HG03025 (cell line): ENCODE data around the gene ADCYAP1R1.

Experiments used
- ATAC-seq: cut with Tn5 transposase; IDR thresholded peaks from one replicate; pipeline ENCODE4 v1.9.1; 2021; ENCODE audit warnings: mild to moderate bottlenecking, moderate library complexity; ENCODE audit not compliant: unreplicated experiment, low FRiP score

ADCYAP1R1 gene

GRCh38 chr7:31051598-31052486 is at the start of gene ADCYAP1R1:
TSS of gene ADCYAP1R1 (plus strand) at chr7:31052308. CDS start at chr7:31063265, 10,957 bp downstream.
- no peak for ATAC-seq

DNA sequence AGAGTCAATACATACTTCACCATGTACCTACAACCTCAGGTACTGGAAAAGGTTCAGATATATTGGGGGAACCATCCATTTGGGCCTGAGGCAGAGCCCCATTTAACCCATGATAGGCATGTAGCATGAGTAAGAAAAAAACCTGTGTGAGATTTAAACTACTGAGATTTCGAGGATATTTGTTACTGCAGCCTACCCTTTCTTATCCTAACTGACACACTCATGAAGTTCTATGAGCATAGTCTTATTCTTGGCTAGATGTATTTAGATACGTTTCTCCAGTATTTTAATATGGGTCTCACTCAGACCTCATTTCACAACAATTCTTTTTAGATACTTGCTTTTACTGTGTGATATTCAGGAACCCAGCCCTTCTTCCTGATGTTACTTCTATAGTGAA is 49.0 kb upstream of the ADCYAP1R1 start:
- ATAC-seq = no peak

- ATAC-seq = no peak
Observed at GRCh38 chr7:31003721-31004120, 48.4 kb upstream of the ADCYAP1R1 start.

- no peak for ATAC-seq
Observed at GRCh38 chr7:31004393-31004792, 47.7 kb upstream of the ADCYAP1R1 start.

- ATAC-seq = no peak
Observed at GRCh38 chr7:31006857-31007256, 45.3 kb upstream of the ADCYAP1R1 start.

GRCh38 chr7:31007634-31008033 is 44.5 kb upstream of the ADCYAP1R1 start:
- no peak for ATAC-seq

DNA sequence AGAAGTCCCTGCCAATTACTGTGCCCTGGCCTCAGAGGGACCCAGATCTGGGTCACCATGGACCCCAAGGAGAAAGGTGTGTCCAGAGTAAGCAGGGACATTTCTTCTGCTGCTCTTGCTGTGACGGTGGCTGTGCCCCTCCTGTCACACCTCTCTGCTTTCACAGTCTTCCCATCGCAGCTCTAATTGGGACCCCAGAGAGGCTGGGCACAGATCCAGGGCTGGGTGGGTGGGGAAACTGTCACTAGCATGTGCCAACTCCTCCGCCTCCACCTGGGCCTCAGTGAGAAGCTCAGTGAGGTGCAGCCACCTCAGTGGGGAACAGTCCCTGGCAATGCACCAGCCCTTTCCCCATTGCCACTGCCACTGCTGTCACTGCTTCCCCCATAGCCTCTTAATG is 37.3 kb upstream of the ADCYAP1R1 start:
- ATAC-seq = no peak

DNA sequence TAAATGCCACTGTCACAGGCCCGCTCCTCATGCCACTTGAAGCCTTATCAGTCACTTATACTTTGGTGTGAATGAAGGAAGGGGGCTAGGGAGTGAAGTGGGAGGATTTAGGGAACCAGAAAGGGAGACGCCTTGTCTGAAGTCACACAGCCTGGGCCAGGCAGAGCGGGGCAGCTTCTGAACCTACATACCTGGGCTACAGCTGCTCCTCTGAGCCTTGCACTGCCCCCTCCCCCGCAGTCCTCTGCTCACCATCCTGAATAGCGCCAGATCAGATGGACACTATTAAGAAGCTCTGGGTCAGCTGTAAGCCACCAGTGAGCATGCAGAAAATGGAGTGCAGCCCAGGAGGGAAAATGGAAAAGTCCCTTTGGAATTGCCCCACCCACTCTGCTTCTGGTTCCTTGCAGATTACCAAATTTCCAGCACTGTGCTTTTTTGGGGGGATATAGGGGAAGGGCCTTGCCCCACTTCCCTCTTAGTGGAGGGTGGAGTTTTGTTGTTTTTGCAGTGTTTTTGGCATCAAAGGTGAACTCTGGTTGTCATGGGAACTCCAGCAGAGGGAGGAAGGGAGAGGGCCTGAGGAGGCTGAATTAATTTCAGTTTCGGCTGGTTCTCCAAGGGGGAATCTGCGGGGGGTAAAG is 35.0 kb upstream of the ADCYAP1R1 start:
- no peak for ATAC-seq

- ATAC-seq = no peak
Observed at GRCh38 chr7:31017721-31018120, 34.4 kb upstream of the ADCYAP1R1 start.

GRCh38 chr7:31019509-31019908 is 32.6 kb upstream of the ADCYAP1R1 start:
- no peak for ATAC-seq

- ATAC-seq = no peak
Observed at GRCh38 chr7:31020161-31020560, 31.9 kb upstream of the ADCYAP1R1 start.

DNA sequence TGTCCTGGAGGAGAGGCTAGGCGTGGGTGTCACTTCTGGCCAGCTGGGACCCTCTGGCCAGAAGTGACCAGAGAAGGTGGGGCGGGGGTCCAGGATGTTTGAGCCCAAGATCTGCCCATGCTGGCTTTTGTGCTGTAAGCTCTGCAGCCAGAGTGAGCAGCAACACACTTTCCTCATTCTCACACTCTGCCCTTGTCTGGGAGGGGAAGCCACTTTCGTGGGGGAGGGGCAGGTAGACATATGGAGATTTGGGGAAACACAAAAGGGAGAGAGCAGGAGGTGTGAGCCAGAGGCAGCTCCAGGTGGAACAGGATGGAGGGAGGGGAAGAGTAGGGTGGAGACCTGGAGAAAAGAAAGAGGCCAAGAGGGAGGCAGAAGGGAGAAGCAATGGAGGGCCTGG is 31.5 kb upstream of the ADCYAP1R1 start:
- ATAC-seq = no peak

GRCh38 chr7:31022117-31022516 is 30.0 kb upstream of the ADCYAP1R1 start:
- ATAC-seq = no peak

- no peak for ATAC-seq
Observed at GRCh38 chr7:31022726-31023125, 29.4 kb upstream of the ADCYAP1R1 start.

DNA sequence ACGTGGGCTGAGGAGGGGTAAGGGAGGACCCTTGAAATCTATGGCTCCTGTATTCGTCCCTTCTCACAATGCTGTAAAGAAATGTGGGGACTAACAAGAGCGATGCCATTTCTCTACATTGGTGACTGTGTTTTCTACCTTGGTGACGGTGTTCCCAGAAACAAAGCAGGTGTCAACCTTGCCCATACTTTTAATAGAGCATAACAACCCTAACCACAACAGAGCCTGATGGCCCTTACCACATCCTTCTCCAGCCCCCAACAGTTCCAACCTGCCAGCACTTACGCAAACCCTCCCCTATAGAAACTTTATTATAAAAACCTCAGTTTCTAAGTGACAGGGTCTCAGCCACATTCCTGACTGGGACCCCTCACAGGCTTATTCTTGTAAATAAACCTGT is 28.2 kb upstream of the ADCYAP1R1 start:
- no peak for ATAC-seq

DNA sequence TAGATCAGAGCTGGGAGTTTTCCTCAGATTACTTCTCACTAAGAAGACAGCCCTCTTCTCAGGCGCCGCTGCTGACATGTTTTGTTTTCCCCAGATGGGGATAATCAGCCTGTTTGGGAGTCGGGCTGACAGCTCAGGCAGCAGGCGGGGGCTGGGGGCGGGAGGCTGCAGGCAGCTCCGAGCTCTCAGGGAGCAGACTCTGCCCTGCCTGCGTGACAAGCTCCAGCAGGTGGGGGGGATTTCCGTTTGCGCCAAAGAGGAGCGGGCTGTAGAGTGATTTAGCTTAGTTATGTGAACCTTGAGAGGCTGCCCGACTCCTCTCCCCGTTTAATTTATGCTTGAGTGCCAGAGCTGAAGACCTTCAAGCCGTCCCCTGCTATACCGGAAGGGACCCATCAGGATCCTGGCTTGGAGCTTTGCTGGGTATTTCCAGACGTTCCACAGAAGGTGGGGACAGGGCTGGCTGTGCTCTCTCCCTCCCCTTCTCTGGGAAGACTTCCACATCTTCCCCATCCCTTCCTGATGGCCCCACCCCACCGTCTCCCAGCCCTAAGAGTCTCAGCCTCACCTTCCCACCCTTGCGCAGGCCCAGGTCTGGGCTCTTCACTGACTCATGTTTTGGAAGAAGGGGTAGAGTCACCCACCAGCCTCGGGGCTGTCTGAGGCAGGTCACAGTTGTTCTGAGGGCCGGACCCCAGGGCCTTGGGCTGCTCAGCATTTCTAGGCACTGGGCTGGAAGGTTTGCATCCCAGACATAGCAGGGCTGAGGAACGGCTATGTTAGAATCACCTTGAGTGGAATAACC is 24.7 kb upstream of the ADCYAP1R1 start:
- ATAC-seq = no peak

DNA sequence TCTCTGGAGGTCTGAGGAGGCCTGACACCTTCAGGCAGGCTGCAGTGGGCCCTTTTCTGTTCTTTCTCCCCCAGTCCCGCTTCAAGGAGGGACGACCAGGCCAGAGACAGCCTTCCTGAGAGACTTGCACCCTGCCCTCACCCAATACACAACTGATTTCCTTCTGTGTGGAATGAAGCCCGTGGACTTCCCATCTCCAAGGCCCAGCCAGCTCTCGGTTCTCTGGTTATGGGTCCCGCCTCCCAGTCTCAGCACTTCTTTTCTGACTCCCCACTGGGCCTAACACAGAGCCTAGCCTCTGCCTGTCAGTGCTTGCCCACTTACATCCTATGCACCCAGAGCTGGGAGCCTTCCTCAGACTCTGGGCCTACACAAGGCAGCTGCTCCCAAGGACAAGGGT is 24.1 kb upstream of the ADCYAP1R1 start:
- ATAC-seq = no peak

DNA sequence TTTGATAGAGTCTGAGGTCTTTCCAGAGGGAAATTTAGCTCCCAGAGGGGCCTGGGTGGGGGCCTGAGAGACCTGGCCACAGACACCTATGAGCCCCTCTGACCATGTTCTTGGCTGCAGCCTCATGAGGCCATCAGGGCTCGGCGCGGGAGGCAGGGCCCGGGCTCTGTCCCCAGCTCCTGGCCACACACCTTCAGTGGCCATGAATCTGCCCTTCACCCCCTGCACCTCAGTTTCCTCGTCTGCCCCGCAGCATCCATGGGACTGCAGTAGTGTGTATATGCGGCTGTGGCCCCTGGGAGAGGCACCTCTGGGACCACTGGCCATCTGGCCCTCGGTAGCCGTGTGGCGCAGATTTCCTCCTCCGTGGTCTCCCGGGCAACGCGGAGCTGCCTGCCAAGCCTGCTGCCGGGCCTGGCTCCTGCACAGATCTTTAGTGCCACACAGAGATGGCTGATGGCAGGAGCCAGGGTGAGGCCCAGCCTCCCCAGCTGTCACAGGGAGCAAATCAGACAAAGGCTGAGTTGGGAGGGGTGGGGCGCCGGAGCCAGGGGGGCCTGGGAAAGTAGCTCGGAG is 23.6 kb upstream of the ADCYAP1R1 start:
- no peak for ATAC-seq

DNA sequence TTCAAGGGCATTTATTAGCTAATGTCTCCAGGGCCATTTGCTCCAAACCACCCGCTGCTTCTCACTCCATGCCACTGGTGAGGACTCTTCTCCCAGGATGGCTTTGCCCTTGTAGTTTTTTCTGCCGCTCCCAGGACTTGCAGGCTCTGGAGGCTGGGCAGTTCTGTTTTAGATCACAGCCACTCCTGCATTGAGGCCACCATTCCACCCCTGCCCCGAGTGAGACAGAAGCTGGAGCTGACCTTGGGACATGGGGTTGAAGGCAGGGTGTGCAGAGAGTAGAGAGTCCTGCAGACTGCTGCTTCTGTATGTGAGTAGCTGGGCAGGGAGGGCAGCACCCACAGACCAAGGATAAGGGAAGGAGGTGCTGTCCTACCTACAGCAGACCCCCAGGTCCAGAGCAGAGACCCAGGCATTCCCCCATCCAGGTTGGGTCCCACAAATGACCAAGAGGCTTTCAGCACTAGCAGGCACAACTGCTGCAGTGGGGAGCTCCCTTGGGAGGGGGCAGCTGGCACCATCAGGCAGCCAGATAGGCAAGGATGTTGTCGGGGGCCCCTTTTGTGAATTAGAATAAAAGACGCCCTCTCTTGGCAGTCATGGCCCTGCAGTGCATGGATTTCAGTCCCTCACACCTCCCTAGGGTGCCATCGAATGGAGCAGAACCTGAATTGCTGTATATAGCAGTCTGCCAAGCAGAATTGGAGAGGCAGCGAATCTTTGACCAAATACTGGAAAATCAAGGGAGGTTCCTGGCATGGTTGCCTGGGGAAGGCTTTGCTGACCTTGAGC is 22.7 kb upstream of the ADCYAP1R1 start:
- no peak for ATAC-seq
